Keratinocyte (primary cell): ENCODE measurements around the gene FASN. TPM values are rescaled to one million over a fixed set of nuclear protein-coding genes. Genes with fewer than 3 reads are reported as not detected.

Experiments
- DNase-seq: peaks from one replicate; pipeline ENCODE4 v3.0.0-alpha.2; 2011; ENCODE audit warnings: low read depth, missing footprints, low spot score
- FAIRE-seq: peaks from 2 replicates; lab custom pipeline; 2011; peaks lifted over from hg19 to GRCh38; lab: Jason Lieb, UNC
- H2AFZ ChIP-seq: 2 replicates; pipeline ENCODE4 v1.6.0; 2012; ENCODE audit warnings: low read length, control low read depth, inconsistent platforms; ENCODE audit not compliant: control insufficient read depth
- H3K27ac ChIP-seq: 2 replicates; pipeline ENCODE4 v1.5.1; 2011; ENCODE audit warnings: low read length; ENCODE audit not compliant: control insufficient read depth, insufficient read depth
- H3K27me3 ChIP-seq: 3 replicates; pipeline ENCODE4 v1.6.0; 2011; ENCODE audit warnings: low read length; ENCODE audit not compliant: control insufficient read depth, insufficient read depth; ENCODE audit errors: extremely low read depth
- H3K36me3 ChIP-seq, 2 experiments: 2 replicates in 1 of 2; 3 replicates in 1 of 2; pipeline ENCODE4 v1.5.1; 2011; ENCODE audit warnings: low read length in 2 of 2, mild to moderate bottlenecking in 1 of 2; ENCODE audit not compliant: control insufficient read depth in 2 of 2, insufficient read depth in 2 of 2; ENCODE audit errors: extremely low read depth in 1 of 2
- H3K4me1 ChIP-seq: 3 replicates; pipeline ENCODE4 v1.5.1; 2011; ENCODE audit warnings: low read length; ENCODE audit not compliant: control insufficient read depth, insufficient read depth; ENCODE audit errors: extremely low read depth
- H3K4me2 ChIP-seq: 3 replicates; pipeline ENCODE4 v1.6.0; 2011; ENCODE audit warnings: low read depth, low read length; ENCODE audit not compliant: control insufficient read depth, insufficient read depth; ENCODE audit errors: extremely low read depth
- H3K4me3 ChIP-seq, 3 experiments: fragments of 200-600 bp in 1 of 3; sonication (generic) in 1 of 3; 2 replicates in 2 of 3; 3 replicates in 1 of 3; pipeline ENCODE4 v1.5.1; 2011 to 2016; ENCODE audit warnings: low read length in 3 of 3, mild to moderate bottlenecking in 3 of 3, control low read depth in 2 of 3, inconsistent platforms in 1 of 3, low read depth in 1 of 3, mixed read lengths in 1 of 3, mixed run types in 1 of 3, moderate library complexity in 1 of 3; ENCODE audit not compliant: control insufficient read depth in 2 of 3, insufficient read depth in 2 of 3; ENCODE audit errors: extremely low read depth in 1 of 3
- H3K79me2 ChIP-seq: 2 replicates; pipeline ENCODE4 v1.6.0; 2012; ENCODE audit warnings: low read length; ENCODE audit not compliant: control insufficient read depth, insufficient read depth
- H3K9ac ChIP-seq: 3 replicates; pipeline ENCODE4 v1.6.0; 2011; ENCODE audit warnings: low read length; ENCODE audit not compliant: control insufficient read depth, insufficient read depth; ENCODE audit errors: extremely low read depth
- H3K9me1 ChIP-seq: 3 replicates; pipeline ENCODE4 v1.6.0; 2011; ENCODE audit warnings: low read length; ENCODE audit not compliant: control insufficient read depth, insufficient read depth; ENCODE audit errors: extremely low read depth
- H3K9me3 ChIP-seq: 2 replicates; pipeline ENCODE4 v1.5.1; 2012; ENCODE audit warnings: low read depth, low read length; ENCODE audit not compliant: control insufficient read depth
- H4K20me1 ChIP-seq: 3 replicates; pipeline ENCODE4 v1.6.0; 2011; ENCODE audit warnings: low read length; ENCODE audit not compliant: control insufficient read depth, insufficient read depth; ENCODE audit errors: extremely low read depth
- EZH2 ChIP-seq: IDR thresholded peaks from one replicate; pipeline ENCODE4 v1.6.1; 2012; ENCODE audit warnings: inconsistent platforms, mild to moderate bottlenecking, low read length, moderate library complexity
- dilution Hi-C: fragments of 300-500 bp; cut with MboI; formaldehyde crosslinking; loops from one replicate; pipeline ENCODE4 v1.7.0; 2020; ENCODE audit warnings: low sequenced_read_pairs; ENCODE audit not compliant: extremely low pct_ligation_motif_present
- polyA plus RNA-seq, 5 experiments: library from polyadenylated mRNA; depleted of rRNA in 3 of 5; stranded (reverse) in 3 of 5; stranded (forward) in 1 of 5; unstranded in 1 of 5; fragments of >200 nt; gene quantifications; 1 replicate in 1 of 5; 2 replicates in 3 of 5; 3 replicates in 1 of 5; pipeline versions ENCODE4 v1.2.1 to v1.2.3, GENCODE V29; 2011 to 2012; ENCODE audit warnings: missing spikeins in 2 of 5, low read depth in 1 of 5, low replicate concordance in 1 of 5
- TF ChIP-seq, protein P1 (sequence below), 3 experiments: IDR thresholded peaks in 1 of 3; conservative IDR thresholded peaks in 1 of 3; optimal IDR thresholded peaks in 1 of 3; 2 replicates in 2 of 3; 3 replicates in 1 of 3; pipeline versions ENCODE3 to v1.5.1; 2011; ENCODE audit warnings: low read length in 3 of 3, mild to moderate bottlenecking in 3 of 3, moderate library complexity in 2 of 3, control low read depth in 1 of 3, inconsistent platforms in 1 of 3; ENCODE audit not compliant: insufficient read depth in 2 of 3; ENCODE audit errors: extremely low read depth in 1 of 3

The FASN gene
- polyA plus RNA-seq, 1 donor (not counting 4 experiments of a cell fraction or from before 2014, with no cell fraction given): 44.7 TPM

GRCh38 chr17:82116246-82116645 lies 18.2 kb upstream of the FASN start:
- DNase-seq (no peak), FAIRE-seq (no peak)
- no peak overlapping the region for H3K9ac ChIP-seq
- H3K36me3 ChIP-seq: peaks cover 7 to 15% of the 10 kb centered on the region in 2 experiments
- no peaks in the 10 kb centered on the region for H3K4me1 ChIP-seq
- no peaks in the 10 kb centered on the region for H4K20me1 ChIP-seq
- no peak overlapping the region for H3K27ac ChIP-seq
- no peak overlapping the region for H3K4me2 ChIP-seq
- no peak overlapping the region for H2AFZ ChIP-seq
- H3K79me2 ChIP-seq: no peaks in the 10 kb centered on the region
- TF ChIP-seq, protein P1, sequence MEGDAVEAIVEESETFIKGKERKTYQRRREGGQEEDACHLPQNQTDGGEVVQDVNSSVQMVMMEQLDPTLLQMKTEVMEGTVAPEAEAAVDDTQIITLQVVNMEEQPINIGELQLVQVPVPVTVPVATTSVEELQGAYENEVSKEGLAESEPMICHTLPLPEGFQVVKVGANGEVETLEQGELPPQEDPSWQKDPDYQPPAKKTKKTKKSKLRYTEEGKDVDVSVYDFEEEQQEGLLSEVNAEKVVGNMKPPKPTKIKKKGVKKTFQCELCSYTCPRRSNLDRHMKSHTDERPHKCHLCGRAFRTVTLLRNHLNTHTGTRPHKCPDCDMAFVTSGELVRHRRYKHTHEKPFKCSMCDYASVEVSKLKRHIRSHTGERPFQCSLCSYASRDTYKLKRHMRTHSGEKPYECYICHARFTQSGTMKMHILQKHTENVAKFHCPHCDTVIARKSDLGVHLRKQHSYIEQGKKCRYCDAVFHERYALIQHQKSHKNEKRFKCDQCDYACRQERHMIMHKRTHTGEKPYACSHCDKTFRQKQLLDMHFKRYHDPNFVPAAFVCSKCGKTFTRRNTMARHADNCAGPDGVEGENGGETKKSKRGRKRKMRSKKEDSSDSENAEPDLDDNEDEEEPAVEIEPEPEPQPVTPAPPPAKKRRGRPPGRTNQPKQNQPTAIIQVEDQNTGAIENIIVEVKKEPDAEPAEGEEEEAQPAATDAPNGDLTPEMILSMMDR (optimal IDR thresholded peaks at IDR 0.05 in 1 of 3, IDR thresholded peaks at IDR 0.05 in 1 of 3, conservative IDR thresholded peaks at IDR 0.05 in 1 of 3; ENCODE audit: extremely low read depth in 1 of 3, insufficient read depth in 2 of 3, low read length in 3 of 3): no peak
- TF ChIP-seq EZH2: no peak
- no peak overlapping the region for H3K4me3 ChIP-seq
- no peaks in the 10 kb centered on the region for H3K9me3 ChIP-seq
- H3K9me1 ChIP-seq: no peaks in the 10 kb centered on the region
- dilution Hi-C loops: no loop called here
- no peaks in the 10 kb centered on the region for H3K27me3 ChIP-seq

DNA sequence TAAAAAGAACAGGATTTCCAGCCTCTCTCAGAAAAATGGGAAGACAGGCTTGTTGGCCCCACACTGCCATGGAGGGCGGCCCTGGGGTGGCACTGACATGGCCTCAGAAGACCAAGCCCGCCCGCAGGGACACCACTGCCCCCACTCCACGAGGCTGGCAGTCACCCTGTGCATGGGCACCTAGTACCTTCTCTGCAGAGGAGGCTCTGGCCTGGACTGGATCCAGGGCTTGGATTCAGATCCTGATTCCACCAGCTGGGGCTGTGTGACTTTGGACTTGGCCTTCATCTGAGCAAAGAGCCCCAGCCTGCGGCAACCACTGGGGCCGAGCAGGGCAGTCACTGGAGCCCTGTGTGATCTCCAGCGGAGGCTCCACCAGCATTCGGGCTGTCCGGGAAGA lies 16.8 kb upstream of the FASN start:
- FAIRE-seq (no peak), DNase-seq (no peak)
- dilution Hi-C loops: no loop called here
- Histone ChIP-seq H3K27me3 (no peaks in the 10 kb centered on the region), H3K9ac (no peak overlapping the region), H2AFZ (no peak overlapping the region), H3K9me3 (no peaks in the 10 kb centered on the region), H3K36me3 (peaks cover 6 to 15% of the 10 kb centered on the region in 2 experiments), H3K4me2 (no peak overlapping the region), H4K20me1 (no peaks in the 10 kb centered on the region), H3K4me1 (peaks cover 4% of the 10 kb centered on the region), H3K4me3 (no peak overlapping the region), H3K9me1 (no peaks in the 10 kb centered on the region), H3K79me2 (no peaks in the 10 kb centered on the region), H3K27ac (no peak overlapping the region)
- TF ChIP-seq, protein P1 (optimal IDR thresholded peaks at IDR 0.05 in 1 of 3, IDR thresholded peaks at IDR 0.05 in 1 of 3, conservative IDR thresholded peaks at IDR 0.05 in 1 of 3; ENCODE audit: extremely low read depth in 1 of 3, insufficient read depth in 2 of 3, low read length in 3 of 3): no peak
- TF ChIP-seq EZH2: no peak
